CD4-positive, alpha-beta memory T cell (primary cell): ENCODE data around the gene FOXP1. TPM values are rescaled to one million over a fixed set of nuclear protein-coding genes. Genes with fewer than 3 reads are reported as not detected.

ENCODE experiments used
- CTCF ChIA-PET: fragments of 350-600 bp; sonication (Branson Sonifier 250); formaldehyde crosslinking; loops from one replicate; lab custom pipeline; 2021; ENCODE audit warnings: inconsistent platforms; ENCODE audit not compliant: partially characterized antibody; lab: Charles Lee
- POLR2A ChIA-PET: fragments of 350-600 bp; sonication (Branson Sonifier 250); formaldehyde crosslinking; loops from one replicate; lab custom pipeline; 2021; ENCODE audit not compliant: partially characterized antibody; lab: Charles Lee
- DNase-seq, 5 donors: peaks; one replicate each; pipeline versions ENCODE4 v3.0.0 to v3.0.0-alpha.2; 2020 to 2022; ENCODE audit warnings: mixed read lengths in 1 of 5
- H3K27ac ChIP-seq: one replicate; pipeline ENCODE4 v1.7.0; 2013; ENCODE audit warnings: low read depth, low read length
- H3K27me3 ChIP-seq: 2 replicates; pipeline ENCODE4 v1.7.0; 2013; ENCODE audit warnings: mild to moderate bottlenecking, low read length, moderate library complexity; ENCODE audit not compliant: insufficient read depth
- H3K36me3 ChIP-seq: 2 replicates; pipeline ENCODE4 v1.7.0; 2013; ENCODE audit warnings: mild to moderate bottlenecking, low read length, moderate library complexity; ENCODE audit not compliant: insufficient read depth
- H3K4me1 ChIP-seq: 2 replicates; pipeline ENCODE4 v1.7.0; 2013; ENCODE audit warnings: mild to moderate bottlenecking, low read length, moderate library complexity; ENCODE audit not compliant: insufficient read depth
- H3K4me3 ChIP-seq, 2 donors: one replicate each; pipeline ENCODE4 v1.7.0; 2013; ENCODE audit warnings: low read length in 2 of 2, mild to moderate bottlenecking in 1 of 2
- H3K9me3 ChIP-seq, 2 donors: one replicate each; pipeline ENCODE4 v1.7.0; 2013; ENCODE audit warnings: low read length in 2 of 2, control low read depth in 1 of 2; ENCODE audit not compliant: control insufficient read depth in 1 of 2
- H3K27ac Mint-ChIP-seq, 7 donors: one replicate each; pipeline ENCODE4 v1.8.0; 2020 to 2021; ENCODE audit warnings: mixed read lengths in 7 of 7, mild to moderate bottlenecking in 6 of 7, inconsistent platforms in 3 of 7, moderate library complexity in 3 of 7
- H3K27me3 Mint-ChIP-seq, 2 donors: one replicate each; pipeline ENCODE4 v1.8.0; 2020 to 2021; ENCODE audit warnings: mixed read lengths in 2 of 2
- H3K36me3 Mint-ChIP-seq, 2 donors: one replicate each; pipeline ENCODE4 v1.8.0; 2020 to 2021; ENCODE audit warnings: mixed read lengths in 2 of 2, inconsistent platforms in 1 of 2, mild to moderate bottlenecking in 1 of 2
- H3K4me1 Mint-ChIP-seq, 4 donors: one replicate each; pipeline ENCODE4 v1.8.0; 2020 to 2021; ENCODE audit warnings: mixed read lengths in 4 of 4, mild to moderate bottlenecking in 1 of 4
- H3K4me3 Mint-ChIP-seq, 8 donors: one replicate each; pipeline ENCODE4 v1.8.0; 2020 to 2021; ENCODE audit warnings: mixed read lengths in 8 of 8, mild to moderate bottlenecking in 7 of 8, moderate library complexity in 6 of 8, inconsistent platforms in 3 of 8
- H3K9me3 Mint-ChIP-seq, 8 donors: one replicate each; pipeline ENCODE4 v1.8.0; 2020 to 2021; ENCODE audit warnings: mixed read lengths in 8 of 8, mild to moderate bottlenecking in 5 of 8, inconsistent platforms in 3 of 8, moderate library complexity in 1 of 8
- intact Hi-C: fragments of 100-400 bp; cut with micrococcal nuclease; formaldehyde crosslinking; loops from one replicate; pipeline ENCODE4 v1.15.1; 2023
- polyA plus RNA-seq, 2 donors: library from polyadenylated mRNA; unstranded; fragments of 300-500 nt; fragmentation: Illumina TruSeq; gene quantifications; one replicate each; pipeline ENCODE4 v1.2.3, GENCODE V29; 2021
- total RNA-seq, 2 experiments: library from RNA; stranded (reverse); gene quantifications; one replicate each; pipeline ENCODE4 v1.2.3, GENCODE V29; 2021

FOXP1 gene
- total and polyA plus RNA-seq, 4 experiments from 2014 or later, result 189 to 348 (median 279) TPM

- H3K27ac Mint-ChIP-seq, result peak overlapping the region; percentile 78 to 95 (median 85)
- DNase-seq, result no peak
- peak overlapping the region in 7 of 8 donors; percentile 29 to 87 (median 73) for H3K4me3 Mint-ChIP-seq
- no peaks in the 10 kb centered on the region for H3K9me3 Mint-ChIP-seq
- H3K9me3 ChIP-seq, result no peaks in the 10 kb centered on the region
- peaks cover 66% of the 10 kb centered on the region for H3K4me1 ChIP-seq
- intact Hi-C loops, result loop anchor here (5.0 kb wide), 1 partner anchor 121 kb away; no protein-coding TSS in a partner anchor
- no peaks in the 10 kb centered on the region for H3K36me3 ChIP-seq
- POLR2A ChIA-PET, result interaction anchor here (1.3 to 1.5 kb wide), 3 partner anchors 53 to 261 kb away, joined by 3 to 4 read pairs (median 4); no protein-coding TSS in a partner anchor
- H3K27me3 ChIP-seq, result no peaks in the 10 kb centered on the region
- H3K36me3 Mint-ChIP-seq, result peaks cover 10 to 17% of the 10 kb centered on the region in 2 donors
- H3K4me3 ChIP-seq, result no peak overlapping the region
- CTCF ChIA-PET, result no interaction called here
- H3K27me3 Mint-ChIP-seq, result no peaks in the 10 kb centered on the region
- peaks cover 47 to 72% (median 57%) of the 10 kb centered on the region in 4 donors for H3K4me1 Mint-ChIP-seq
- H3K27ac ChIP-seq, result peak overlapping the region; percentile 15
These were observed 192.2 kb downstream of the FOXP1 start for GRCh38 chr3:71391361-71391760.

- no peaks in the 10 kb centered on the region for H3K27me3 Mint-ChIP-seq
- no peaks in the 10 kb centered on the region for H3K9me3 Mint-ChIP-seq
- ChIA-PET CTCF (interaction anchor here (1.5 kb wide), 1 partner anchor 228 kb away, joined by 3 read pairs; no protein-coding TSS in a partner anchor), POLR2A (interaction anchor here (0.6 to 1.5 kb wide), 7 partner anchors 8 to 350 kb away, joined by 3 to 4 read pairs (median 3); no protein-coding TSS in a partner anchor)
- no peaks in the 10 kb centered on the region for H3K36me3 ChIP-seq
- H3K4me1 ChIP-seq, result peaks cover 64% of the 10 kb centered on the region
- no peaks in the 10 kb centered on the region for H3K9me3 ChIP-seq
- peaks cover 4 to 12% of the 10 kb centered on the region in 2 donors for H3K36me3 Mint-ChIP-seq
- peak overlapping the region; percentile 74 to 96 (median 86) for H3K27ac Mint-ChIP-seq
- peak overlapping the region; percentile 30 for H3K27ac ChIP-seq
- no peaks in the 10 kb centered on the region for H3K27me3 ChIP-seq
- peaks cover 41 to 72% (median 55%) of the 10 kb centered on the region in 4 donors for H3K4me1 Mint-ChIP-seq
- peak in 4 of 5 donors; percentile 6 to 43 (median 16) for DNase-seq
- H3K4me3 ChIP-seq, result peak overlapping the region in 1 of 2 donors; percentile 42
- intact Hi-C loops, result loop anchor here (5.0 kb wide), 1 partner anchor 122 kb away; no protein-coding TSS in a partner anchor
- H3K4me3 Mint-ChIP-seq, result peak overlapping the region; percentile 73 to 87 (median 76)
These were observed 193.5 kb downstream of the FOXP1 start for GRCh38 chr3:71389911-71390573.

GRCh38 chr3:71389191-71389590, 194.3 kb downstream of the FOXP1 start:
- H3K27ac ChIP-seq, result no peak overlapping the region
- H3K27ac Mint-ChIP-seq, result peak overlapping the region in 1 of 7 donors; percentile 95
- POLR2A ChIA-PET, result interaction anchor here (0.7 to 1.5 kb wide), 6 partner anchors 9 to 106 kb away, joined by 3 to 4 read pairs (median 3); no protein-coding TSS in a partner anchor
- no peaks in the 10 kb centered on the region for H3K9me3 Mint-ChIP-seq
- CTCF ChIA-PET, result interaction anchor here (1.0 to 1.5 kb wide), 2 partner anchors 9 to 227 kb away, joined by 3 to 4 read pairs; no protein-coding TSS in a partner anchor
- H3K9me3 ChIP-seq, result no peaks in the 10 kb centered on the region
- H3K4me3 Mint-ChIP-seq, result no peak overlapping the region
- no peaks in the 10 kb centered on the region for H3K27me3 ChIP-seq
- H3K4me3 ChIP-seq, result no peak overlapping the region
- intact Hi-C loops, result no loop called here
- DNase-seq, result no peak
- no peaks in the 10 kb centered on the region for H3K27me3 Mint-ChIP-seq
- H3K36me3 ChIP-seq, result no peaks in the 10 kb centered on the region
- H3K36me3 Mint-ChIP-seq, result peaks cover 3 to 12% of the 10 kb centered on the region in 2 donors
- peaks cover 47 to 78% (median 61%) of the 10 kb centered on the region in 4 donors for H3K4me1 Mint-ChIP-seq
- peaks cover 71% of the 10 kb centered on the region for H3K4me1 ChIP-seq

GRCh38 chr3:71388535-71389120, 194.9 kb downstream of the FOXP1 start:
- CTCF ChIA-PET, result interaction anchor here (1.0 to 2.0 kb wide), 2 partner anchors 9 to 29 kb away, joined by 4 to 5 read pairs; no protein-coding TSS in a partner anchor
- peaks cover 46 to 78% (median 60%) of the 10 kb centered on the region in 4 donors for H3K4me1 Mint-ChIP-seq

GRCh38 chr3:71387586-71387985, 195.9 kb downstream of the FOXP1 start:
- POLR2A ChIA-PET, result no interaction called here
- Mint-ChIP-seq H3K36me3 (peaks cover 11 to 18% of the 10 kb centered on the region in 2 donors), H3K4me3 (no peak overlapping the region), H3K27ac (no peak overlapping the region), H3K9me3 (no peaks in the 10 kb centered on the region), H3K4me1 (peaks cover 53 to 81% (median 67%) of the 10 kb centered on the region in 4 donors), H3K27me3 (no peaks in the 10 kb centered on the region)
- no peak for DNase-seq
- Histone ChIP-seq H3K36me3 (no peaks in the 10 kb centered on the region), H3K4me3 (no peak overlapping the region), H3K27ac (no peak overlapping the region), H3K9me3 (no peaks in the 10 kb centered on the region), H3K27me3 (no peaks in the 10 kb centered on the region), H3K4me1 (peaks cover 75% of the 10 kb centered on the region)
- intact Hi-C loops, result no loop called here
- CTCF ChIA-PET, result interaction anchor here (2.0 to 2.1 kb wide), 2 partner anchors 10 to 28 kb away, joined by 5 to 8 read pairs; no protein-coding TSS in a partner anchor

More at GRCh38 chr3:71388535-71389120, 194.9 kb downstream of the FOXP1 start:
- no peak for DNase-seq
- H3K27ac Mint-ChIP-seq, result peak overlapping the region in 2 of 7 donors; percentile 42 to 62
- H3K4me1 ChIP-seq, result peaks cover 77% of the 10 kb centered on the region
- H3K36me3 ChIP-seq, result no peaks in the 10 kb centered on the region
- H3K36me3 Mint-ChIP-seq, result peaks cover 3 to 10% of the 10 kb centered on the region in 2 donors
- H3K9me3 ChIP-seq, result no peaks in the 10 kb centered on the region
- H3K4me3 ChIP-seq, result no peak overlapping the region
- H3K4me3 Mint-ChIP-seq, result peak overlapping the region in 2 of 8 donors; percentile 0 to 33
- intact Hi-C loops, result no loop called here
- H3K27me3 ChIP-seq, result no peaks in the 10 kb centered on the region
- H3K27ac ChIP-seq, result no peak overlapping the region
- H3K27me3 Mint-ChIP-seq, result no peaks in the 10 kb centered on the region
- POLR2A ChIA-PET, result interaction anchor here (1.2 kb wide), 1 partner anchor 55 kb away, joined by 3 read pairs; no protein-coding TSS in a partner anchor
- H3K9me3 Mint-ChIP-seq, result no peaks in the 10 kb centered on the region

- Mint-ChIP-seq H3K4me1 (peaks cover 32 to 68% (median 50%) of the 10 kb centered on the region in 4 donors), H3K27ac (peak overlapping the region; percentile 0 to 74 (median 34)), H3K27me3 (no peaks in the 10 kb centered on the region), H3K4me3 (peak overlapping the region in 4 of 8 donors; percentile 26 to 69 (median 50)), H3K9me3 (no peaks in the 10 kb centered on the region), H3K36me3 (peaks cover 13 to 20% of the 10 kb centered on the region in 2 donors)
- intact Hi-C loops, result no loop called here
- Histone ChIP-seq H3K4me1 (peaks cover 53% of the 10 kb centered on the region), H3K27me3 (no peaks in the 10 kb centered on the region), H3K27ac (no peak overlapping the region), H3K4me3 (no peak overlapping the region), H3K36me3 (no peaks in the 10 kb centered on the region), H3K9me3 (no peaks in the 10 kb centered on the region)
- ChIA-PET CTCF (interaction anchor here (1.1 to 1.5 kb wide), 2 partner anchors 12 to 73 kb away, joined by 3 to 6 read pairs; no protein-coding TSS in a partner anchor), POLR2A (interaction anchor here (1.3 to 1.4 kb wide), 2 partner anchors 32 to 111 kb away, joined by 3 read pairs; no protein-coding TSS in a partner anchor)
- no peak for DNase-seq
These were observed 198.5 kb downstream of the FOXP1 start for GRCh38 chr3:71384837-71385716.
